ENCODE results near the gene CCNF. TPM values are rescaled to one million over a fixed set of nuclear protein-coding genes. Genes with fewer than 3 reads are reported as not detected.

CCNF gene
- total RNA-seq, 1 donor from 2014 or later, result 6.3 TPM

- DNase-seq (ENCODE audit: low spot score), result no peak
Observed at GRCh38 chr16:2484898-2485508, 55.8 kb downstream of the CCNF start.

DNA sequence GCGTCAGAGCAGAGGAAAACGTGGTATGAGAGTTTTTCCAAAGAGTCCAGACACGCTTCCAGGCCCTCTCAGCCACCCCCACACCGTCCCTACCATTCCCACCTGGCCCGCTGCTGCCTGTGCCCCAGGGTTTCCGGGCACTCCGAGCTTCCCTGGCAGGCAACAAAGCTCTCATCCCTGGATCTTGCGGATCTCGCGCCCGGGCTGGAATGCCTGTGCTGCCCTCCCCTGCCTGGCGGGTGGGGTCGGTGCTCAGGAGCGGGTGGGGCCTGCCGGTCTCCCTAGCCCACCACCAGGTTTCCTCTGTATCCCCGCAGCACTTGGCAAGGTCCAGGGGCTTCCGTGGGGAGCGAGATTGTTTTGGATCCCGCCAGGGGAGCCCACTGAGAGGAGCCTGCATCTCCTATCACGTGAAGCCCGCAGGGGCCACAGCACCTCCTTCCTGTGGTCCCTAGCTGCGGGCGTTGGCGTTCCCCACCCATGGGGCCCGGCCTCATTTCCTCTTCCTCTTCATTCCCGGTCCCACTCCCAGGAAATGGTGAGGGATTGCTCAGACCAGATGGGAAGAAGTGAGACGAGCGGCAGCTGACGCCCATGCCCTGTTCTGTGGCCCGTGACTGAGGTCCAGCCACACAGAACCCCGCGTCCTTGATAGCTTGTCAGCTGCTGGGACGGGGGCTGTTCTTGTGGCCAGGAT is 56.7 kb downstream of the CCNF start:
- DNase-seq (ENCODE audit: low spot score), result no peak

- no peak for DNase-seq (ENCODE audit: low spot score)
Observed at GRCh38 chr16:2486645-2487516, 57.6 kb downstream of the CCNF start.

GRCh38 chr16:2487517-2487842 is 58.2 kb downstream of the CCNF start:
- no peak for DNase-seq (ENCODE audit: low spot score)

DNA sequence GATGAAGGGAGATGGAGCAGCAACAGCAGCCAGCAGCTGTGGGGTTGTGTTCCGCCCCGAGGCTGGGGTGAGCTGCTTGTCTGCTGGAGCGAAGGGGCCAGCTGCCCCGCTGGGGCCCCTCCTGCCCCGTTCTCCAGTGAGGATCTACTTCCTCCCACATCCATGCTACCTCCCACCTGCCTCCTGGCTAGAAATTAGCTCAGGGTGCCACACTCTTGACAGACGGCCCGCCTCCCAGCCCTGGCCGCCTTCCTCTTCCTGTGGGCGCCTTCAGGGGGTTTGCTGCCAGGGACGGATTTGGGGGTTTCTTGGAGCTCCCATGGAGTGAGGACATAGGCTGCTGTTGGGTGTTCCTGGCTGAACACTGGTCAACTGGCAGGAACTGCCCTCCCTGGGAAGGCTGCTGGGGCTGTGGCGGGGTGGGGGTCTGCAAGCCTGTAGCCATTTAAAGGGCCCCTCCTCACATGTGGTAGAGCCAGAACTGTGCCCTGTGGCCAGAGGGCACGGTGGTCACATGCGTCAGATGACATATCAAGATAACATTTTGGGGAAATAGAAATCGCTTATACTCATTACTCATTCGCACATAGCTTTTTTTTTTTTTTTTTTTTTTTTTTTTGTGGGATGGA is 58.8 kb downstream of the CCNF start:
- DNase-seq (ENCODE audit: low spot score), result no peak

GRCh38 chr16:2489581-2489980 is 60.3 kb downstream of the CCNF start:
- no peak for DNase-seq (ENCODE audit: low spot score)

DNA sequence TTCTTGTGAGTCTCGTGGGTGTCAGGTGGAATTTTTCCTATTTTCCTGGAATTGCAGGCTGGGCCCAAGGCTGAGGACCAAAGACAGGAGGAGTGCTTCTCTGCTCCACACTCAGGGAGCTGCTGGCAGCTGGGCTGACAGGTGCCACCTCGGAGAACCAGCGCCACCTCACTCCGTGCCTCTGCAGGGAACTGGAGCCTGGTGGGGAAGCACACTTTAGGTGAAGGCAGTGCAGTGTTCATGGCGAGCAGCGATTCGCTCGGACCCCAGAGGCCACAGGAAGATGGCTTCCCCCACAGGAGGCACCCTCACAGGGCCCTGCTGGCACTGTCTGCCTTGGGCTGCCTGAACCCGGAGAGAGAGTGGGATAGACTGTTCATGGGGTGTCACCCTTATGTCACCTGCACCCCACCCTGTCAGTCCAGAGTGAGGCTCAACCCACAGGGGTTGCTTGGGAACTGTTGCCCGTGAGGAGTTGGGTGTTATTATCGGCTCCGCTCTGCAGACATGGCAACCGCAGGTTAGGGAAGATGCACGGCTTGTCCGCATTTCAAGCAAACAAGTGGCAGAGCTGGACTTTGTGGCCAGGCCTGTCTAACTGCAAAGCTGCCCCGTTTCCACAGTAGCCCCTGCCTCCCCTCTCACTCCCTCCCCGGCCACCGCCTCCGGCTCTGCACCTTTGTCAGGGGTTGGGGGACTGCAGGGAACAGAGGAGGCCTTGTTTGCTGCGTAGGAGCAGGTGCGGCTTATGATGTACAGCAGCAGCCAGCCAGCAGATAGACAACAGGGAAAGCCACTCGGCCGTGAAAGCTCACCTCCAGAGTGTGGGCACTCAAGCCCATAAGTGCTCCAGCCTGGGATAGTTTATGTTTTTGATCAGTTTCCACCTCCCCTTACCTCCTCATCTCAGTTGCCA is 61.2 kb downstream of the CCNF start:
- DNase-seq (ENCODE audit: low spot score), result no peak

DNA sequence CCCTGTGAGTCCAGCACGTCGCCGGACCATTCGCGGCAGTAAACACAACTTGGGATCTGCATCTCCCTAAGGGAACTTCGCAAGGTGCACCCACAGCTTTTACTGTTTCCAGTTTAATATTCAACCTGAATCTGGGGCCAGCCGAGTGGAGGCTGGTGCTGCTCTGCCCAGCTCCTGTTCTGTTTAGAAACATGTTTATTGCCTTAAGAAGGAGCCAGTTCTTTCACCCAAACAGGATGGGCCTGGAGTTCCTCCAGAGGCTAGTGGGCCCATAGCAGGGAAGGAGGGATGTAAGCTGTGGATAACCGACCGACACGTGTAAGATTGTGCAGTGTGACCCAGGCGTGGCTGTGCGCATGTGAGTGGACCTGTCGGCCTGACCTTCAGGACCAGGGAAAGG is 63.0 kb downstream of the CCNF start:
- no peak for DNase-seq (ENCODE audit: low spot score)

- no peak for DNase-seq (ENCODE audit: low spot score)
Observed at GRCh38 chr16:2493605-2494004, 64.4 kb downstream of the CCNF start.

DNA sequence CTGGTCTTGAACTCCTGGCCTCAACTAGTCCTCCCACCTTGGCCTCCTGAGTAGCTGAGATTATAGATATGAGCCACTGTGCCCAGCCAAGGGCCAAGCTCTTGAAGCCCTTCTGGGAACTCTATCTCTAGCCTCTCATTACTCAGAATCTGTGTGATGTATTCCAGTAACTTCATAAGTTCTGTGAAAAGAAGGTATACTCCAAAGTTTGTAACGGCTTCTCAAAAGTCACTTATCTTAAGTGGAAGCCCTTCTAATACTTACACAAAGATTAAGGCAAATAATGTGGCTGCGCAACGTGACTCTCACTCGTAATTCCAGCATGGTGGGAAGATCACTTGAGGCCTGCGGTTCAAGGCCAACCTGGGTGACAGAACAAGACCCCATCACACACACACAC is 65.4 kb downstream of the CCNF start:
- DNase-seq (ENCODE audit: low spot score), result no peak

DNA sequence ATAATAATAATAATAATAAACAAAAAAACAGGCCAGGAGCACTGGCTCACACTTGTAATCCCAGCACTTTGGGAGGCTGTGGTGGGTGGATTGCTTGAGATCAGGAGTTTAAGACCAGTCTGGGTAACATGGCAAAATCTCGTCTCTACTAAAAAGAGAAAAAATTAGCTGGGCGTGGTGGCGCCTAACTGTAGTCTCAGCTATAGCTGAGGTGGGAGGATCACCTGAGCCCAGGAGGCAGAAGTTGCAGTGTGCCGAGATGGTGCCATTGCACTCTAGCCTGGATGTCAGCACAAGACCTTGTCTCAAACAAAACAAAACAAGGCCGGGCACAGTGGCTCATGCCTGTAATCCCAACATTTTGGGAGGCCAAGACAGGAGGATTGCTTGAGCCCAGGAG is 65.8 kb downstream of the CCNF start:
- no peak for DNase-seq (ENCODE audit: low spot score)

DNA sequence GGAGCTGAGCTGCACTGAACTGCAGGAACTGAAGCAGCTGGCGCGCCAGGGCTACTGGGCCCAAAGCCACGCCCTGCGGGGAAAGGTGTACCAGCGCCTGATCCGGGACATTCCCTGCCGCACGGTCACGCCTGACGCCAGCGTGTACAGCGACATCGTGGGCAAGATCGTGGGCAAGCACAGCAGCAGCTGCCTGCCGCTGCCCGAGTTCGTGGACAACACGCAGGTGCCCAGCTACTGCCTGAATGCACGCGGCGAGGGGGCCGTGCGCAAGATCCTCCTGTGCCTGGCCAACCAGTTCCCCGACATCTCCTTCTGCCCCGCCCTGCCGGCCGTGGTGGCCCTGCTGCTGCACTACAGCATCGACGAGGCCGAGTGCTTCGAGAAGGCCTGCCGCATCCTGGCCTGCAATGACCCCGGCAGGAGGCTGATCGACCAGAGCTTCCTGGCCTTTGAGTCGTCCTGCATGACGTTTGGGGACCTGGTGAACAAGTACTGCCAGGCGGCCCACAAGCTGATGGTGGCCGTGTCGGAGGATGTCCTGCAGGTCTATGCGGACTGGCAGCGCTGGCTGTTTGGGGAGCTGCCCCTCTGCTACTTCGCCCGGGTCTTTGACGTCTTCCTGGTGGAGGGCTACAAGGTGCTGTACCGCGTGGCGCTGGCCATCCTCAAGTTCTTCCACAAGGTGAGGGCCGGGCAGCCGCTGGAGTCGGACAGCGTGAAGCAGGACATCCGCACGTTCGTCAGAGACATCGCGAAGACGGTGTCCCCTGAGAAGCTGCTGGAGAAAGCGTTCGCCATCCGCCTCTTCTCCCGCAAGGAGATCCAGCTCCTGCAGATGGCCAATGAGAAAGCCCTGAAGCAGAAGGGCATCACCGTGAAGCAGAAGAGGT is 67.2 kb downstream of the CCNF start:
- no peak for DNase-seq (ENCODE audit: low spot score)

DNA sequence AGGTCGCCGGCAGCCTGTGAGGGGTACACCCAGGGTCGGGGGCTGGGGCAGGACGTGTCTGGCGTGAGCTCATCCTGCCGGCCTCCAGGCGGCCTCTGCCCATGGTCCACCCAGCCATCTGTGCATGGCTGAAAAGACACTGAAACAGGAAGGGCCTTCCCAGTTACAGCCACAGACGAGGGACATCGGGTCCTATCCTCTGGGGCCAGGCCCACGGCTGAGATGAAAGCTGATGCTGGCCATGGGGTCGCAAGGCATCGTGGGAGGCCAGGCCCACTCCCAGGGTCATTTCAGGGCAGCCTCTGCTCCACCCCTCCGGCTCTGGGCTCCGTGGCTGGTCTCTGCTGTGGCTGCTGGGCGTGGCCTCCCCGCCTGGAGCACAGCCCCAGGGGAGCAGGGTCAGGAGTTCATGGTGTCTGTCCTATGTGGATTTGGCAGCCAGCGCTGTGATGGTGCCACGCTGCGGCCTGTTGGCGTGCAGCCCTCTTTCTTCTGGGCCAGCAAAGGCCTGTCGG is 67.9 kb downstream of the CCNF start:
- no peak for DNase-seq (ENCODE audit: low spot score)

DNA sequence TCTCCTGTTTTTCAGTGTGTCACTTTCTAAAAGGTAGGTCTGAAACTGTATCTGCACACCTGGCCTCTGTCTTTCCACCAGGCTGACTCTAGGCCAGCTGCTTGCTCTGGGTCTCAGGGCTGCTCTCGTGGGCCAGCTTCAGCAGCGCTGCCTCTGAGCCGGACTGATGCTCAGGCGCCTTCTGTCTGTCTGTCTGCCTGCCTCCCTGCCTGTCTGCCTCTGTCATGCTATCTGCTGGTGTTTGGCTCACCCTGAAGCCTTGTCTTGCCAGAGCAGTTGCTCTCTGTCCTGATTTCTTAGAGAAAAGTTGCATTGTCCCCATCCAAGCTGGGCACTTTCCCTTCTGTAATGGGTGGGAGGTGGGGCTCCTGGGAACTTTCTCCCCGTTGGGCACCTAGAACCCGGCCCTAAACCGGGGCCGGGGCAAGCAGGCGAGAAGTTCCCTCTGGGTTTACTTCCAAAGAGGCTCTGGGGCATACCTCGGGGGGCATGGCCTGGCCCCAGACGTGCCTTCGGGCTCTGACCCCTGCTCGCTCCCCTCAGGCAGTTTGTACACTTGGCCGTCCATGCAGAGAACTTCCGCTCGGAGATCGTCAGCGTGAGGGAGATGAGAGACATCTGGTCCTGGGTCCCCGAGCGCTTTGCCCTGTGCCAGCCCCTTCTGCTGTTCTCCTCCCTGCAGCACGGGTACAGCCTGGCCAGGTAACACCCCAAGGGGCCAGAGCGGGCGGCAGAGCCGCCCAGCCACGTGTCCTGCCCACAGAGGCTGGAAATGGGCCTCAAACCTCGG is 68.6 kb downstream of the CCNF start:
- DNase-seq (ENCODE audit: low spot score), result no peak

- no peak for DNase-seq (ENCODE audit: low spot score)
Observed at GRCh38 chr16:2498531-2499253, 69.4 kb downstream of the CCNF start.

DNA sequence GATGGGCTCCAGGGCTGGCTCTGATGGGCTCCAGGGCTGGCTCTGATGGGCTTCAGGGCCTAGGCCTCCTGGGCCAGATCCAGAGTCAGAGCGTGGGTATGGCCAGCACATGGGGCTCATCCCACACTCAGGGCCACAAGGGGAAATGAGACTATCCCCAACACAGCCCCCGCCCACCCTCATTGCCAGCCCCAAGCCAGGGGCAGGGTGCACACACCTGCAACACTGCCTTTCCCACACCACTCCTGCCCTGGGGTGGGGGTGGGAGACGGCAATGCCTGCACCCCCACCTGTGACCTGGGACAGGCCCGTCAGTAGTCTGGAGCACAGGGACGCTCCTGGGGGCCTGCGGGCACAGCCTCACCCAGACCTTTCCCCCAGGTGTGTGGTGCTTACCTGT is 70.2 kb downstream of the CCNF start:
- DNase-seq (ENCODE audit: low spot score), result no peak

DNA sequence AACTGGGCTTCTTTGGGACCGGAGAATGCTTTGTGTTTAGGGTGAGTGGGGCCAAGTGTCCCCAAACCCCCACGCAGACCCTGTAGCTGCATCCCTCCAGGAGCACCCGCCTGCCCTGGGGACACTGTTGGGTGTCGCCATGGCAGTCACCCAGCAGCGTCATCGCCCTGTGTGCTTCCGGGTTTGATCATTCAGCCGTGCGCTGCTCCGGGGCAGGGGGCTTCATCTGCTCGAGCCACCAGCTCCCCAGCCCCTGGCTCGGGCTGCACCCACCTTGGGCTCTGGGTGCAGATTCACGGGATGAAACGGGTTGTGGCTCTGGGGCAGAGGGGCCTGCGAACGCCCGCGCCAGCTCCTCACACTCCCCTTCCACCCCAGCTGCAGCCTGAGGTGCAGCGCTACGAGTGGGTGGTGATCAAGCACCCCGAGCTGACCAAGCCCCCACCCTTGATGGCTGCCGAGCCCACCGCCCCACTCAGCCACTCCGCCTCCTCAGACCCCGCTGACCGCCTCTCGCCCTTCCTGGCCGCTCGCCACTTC is 70.7 kb downstream of the CCNF start:
- DNase-seq (ENCODE audit: low spot score), result no peak

DNA sequence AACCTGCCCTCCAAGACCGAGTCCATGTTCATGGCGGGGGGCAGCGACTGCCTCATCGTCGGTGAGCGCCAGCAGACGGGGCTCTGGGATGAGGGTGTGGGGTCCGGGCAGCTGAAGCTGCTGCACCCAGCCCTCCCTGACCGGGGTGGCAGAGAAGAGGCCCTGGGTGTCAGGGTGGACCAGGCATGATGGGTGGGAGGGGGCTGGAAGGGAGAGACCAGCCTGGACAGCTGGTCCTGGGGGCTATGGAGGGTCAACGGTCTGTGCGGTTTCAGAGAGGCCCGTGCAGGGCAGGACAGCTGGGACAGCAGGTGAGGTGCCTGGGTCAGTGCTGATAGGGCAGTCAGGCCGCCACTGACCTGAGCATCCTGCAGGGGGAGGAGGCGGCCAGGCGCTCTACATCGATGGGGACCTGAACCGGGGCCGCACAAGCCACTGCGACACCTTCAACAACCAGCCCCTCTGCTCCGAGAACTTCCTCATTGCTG is 71.2 kb downstream of the CCNF start:
- DNase-seq (ENCODE audit: low spot score), result no peak
